Ectodermal cell (in vitro differentiated cells): ENCODE results near the gene MEN1. TPM values are rescaled to one million over a fixed set of nuclear protein-coding genes. Genes with fewer than 3 reads are reported as not detected.

Experiments
- H3K27ac ChIP-seq: 2 replicates; pipeline ENCODE4 v1.7.0; 2013; ENCODE audit warnings: mild to moderate bottlenecking, low read depth, low read length; ENCODE audit not compliant: insufficient read depth, poor library complexity, severe bottlenecking
- H3K27me3 ChIP-seq: 2 replicates; pipeline ENCODE4 v1.7.0; 2013; ENCODE audit warnings: mild to moderate bottlenecking, low read length; ENCODE audit not compliant: insufficient read depth, control insufficient read depth, poor library complexity, severe bottlenecking
- H3K36me3 ChIP-seq: one replicate; pipeline ENCODE4 v1.7.0; 2013; ENCODE audit warnings: low read length; ENCODE audit not compliant: control insufficient read depth, insufficient read depth
- H3K4me1 ChIP-seq: one replicate; pipeline ENCODE4 v1.7.0; 2013; ENCODE audit warnings: low read length; ENCODE audit not compliant: control insufficient read depth, insufficient read depth
- H3K4me3 ChIP-seq: 2 replicates; pipeline ENCODE4 v1.7.0; 2013; ENCODE audit warnings: low read depth, low read length, control low read depth; ENCODE audit not compliant: insufficient read depth
- H3K9me3 ChIP-seq: 2 replicates; pipeline ENCODE4 v1.7.0; 2013; ENCODE audit warnings: mild to moderate bottlenecking, low read length, moderate library complexity; ENCODE audit not compliant: control insufficient read depth
- WGBS, 2 experiments: methylation state at CpG; one replicate each; pipeline ENCODE4 v1.1.7; 2013; ENCODE audit warnings: missing lambda C conversion rate in 2 of 2; 5-methylcytosine and 5-hydroxymethylcytosine counted together
- polyA plus RNA-seq, 4 experiments: library from polyadenylated mRNA; stranded (reverse); fragments of 50-300 nt; gene quantifications; one replicate each; pipeline ENCODE4 v1.2.3, GENCODE V29; 2013

MEN1 gene
- 69.0 TPM for polyA plus RNA-seq (2013, experiment 1 of 4)
- 63.1 TPM for polyA plus RNA-seq (2013, experiment 2 of 4)
- polyA plus RNA-seq (2013, experiment 3 of 4), result 48.4 TPM
- polyA plus RNA-seq (2013, experiment 4 of 4), result 55.5 TPM

DNA sequence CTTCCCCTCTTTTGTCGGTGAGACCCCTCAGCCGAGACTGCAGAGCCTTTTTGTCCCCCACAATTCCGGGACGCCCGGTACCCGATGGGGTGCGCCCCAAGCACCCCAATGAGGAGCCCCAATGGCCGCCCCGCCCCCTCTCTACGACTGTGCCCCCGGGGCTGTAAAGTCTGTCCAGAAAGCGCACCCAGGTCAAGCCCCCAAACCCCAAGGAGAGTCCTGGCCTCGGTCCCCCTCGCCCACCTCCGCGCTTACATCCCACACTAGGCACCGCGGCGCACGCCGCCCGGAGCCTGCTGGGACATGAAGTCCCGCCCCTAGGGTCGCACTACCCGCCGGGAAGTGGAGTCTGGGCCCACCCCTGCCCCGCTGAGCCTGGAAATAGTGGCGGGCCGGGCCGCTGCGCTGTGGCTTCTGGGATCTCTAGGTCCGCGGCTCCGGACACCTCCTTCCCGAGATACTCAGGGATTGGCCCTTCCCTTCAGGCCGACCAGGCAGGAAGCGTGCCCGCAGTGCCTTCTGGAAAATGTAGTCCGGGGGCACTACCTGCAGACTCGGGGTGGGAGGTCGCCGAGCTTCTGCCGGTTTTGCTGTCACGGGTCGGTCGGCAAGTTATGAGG, at the start of gene MEN1:
TSS of gene MEN1 (minus strand) at position 281 of the 620 bp plus-strand sequence. CDS start 442 bp downstream, outside the sequence.
- Histone ChIP-seq H3K4me3 (peak within 1 kb of the TSS; percentile 93), H3K27me3 (no peaks in the 10 kb centered on the region), H3K9me3 (no peaks in the 10 kb centered on the region), H3K4me1 (peaks cover 7% of the 10 kb centered on the region), H3K27ac (peak within 1 kb of the TSS; percentile 32), H3K36me3 (peaks cover 9% of the 10 kb centered on the region)
- 0 to 1% methylated on average over 45 to 46 of the region's 46 CpGs for WGBS, 2 experiments

GRCh38 chr11:64859542-64860414, 49.4 kb upstream of the MEN1 start:
- H3K4me3 ChIP-seq, result no peak overlapping the region
- H3K36me3 ChIP-seq, result peaks cover 7% of the 10 kb centered on the region
- H3K4me1 ChIP-seq, result peaks cover 23% of the 10 kb centered on the region
- no peak overlapping the region for H3K27ac ChIP-seq
- no peaks in the 10 kb centered on the region for H3K27me3 ChIP-seq
- WGBS, 2 experiments, result 96% methylated on average over 33 of the region's 33 CpGs
- no peaks in the 10 kb centered on the region for H3K9me3 ChIP-seq

DNA sequence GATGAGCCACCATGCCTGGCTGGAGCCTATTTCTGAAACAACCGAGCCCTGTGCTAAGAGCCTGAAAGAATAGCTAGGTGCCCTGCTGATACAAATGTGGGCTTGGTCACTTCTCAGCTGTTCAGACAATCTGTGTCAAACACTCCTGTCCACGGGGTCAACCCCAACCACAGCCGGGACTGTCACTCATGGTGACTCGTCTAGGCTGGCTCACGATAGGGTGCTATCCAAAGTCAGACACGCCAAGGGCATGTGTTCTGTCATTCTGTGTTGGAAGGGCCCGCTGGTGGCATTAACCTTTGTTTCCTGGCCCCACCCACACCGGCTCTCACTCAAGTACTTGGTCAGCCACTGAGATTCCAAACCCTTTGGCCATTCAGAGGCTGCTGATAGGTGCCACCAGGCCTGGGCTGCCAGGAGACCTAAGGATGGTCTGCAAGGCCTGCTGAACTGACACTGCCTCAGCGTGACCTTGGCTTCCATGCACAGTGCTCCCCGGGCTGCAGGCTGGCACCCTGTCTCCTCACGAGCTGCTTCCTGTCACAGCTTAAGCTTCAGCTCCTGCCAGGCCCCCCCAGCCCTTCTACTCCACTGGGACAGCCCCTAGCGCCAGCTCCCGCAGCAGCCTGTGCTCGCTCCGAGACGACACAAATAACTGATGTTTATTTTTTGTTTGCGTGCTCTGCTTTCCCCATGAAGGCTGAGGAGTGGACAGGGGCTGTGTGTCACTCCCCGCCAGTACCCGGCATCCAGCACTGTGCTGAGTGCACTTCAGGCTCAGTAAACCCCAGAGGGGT, 48.3 kb upstream of the MEN1 start:
- H3K4me1 ChIP-seq, result peaks cover 12% of the 10 kb centered on the region
- no peaks in the 10 kb centered on the region for H3K9me3 ChIP-seq
- no peak overlapping the region for H3K4me3 ChIP-seq
- 93% methylated on average over 19 of the region's 19 CpGs for WGBS, 2 experiments
- H3K27me3 ChIP-seq, result no peaks in the 10 kb centered on the region
- no peak overlapping the region for H3K27ac ChIP-seq
- peaks cover 8% of the 10 kb centered on the region for H3K36me3 ChIP-seq

- Histone ChIP-seq H3K36me3 (peaks cover 8% of the 10 kb centered on the region), H3K27me3 (no peaks in the 10 kb centered on the region), H3K9me3 (no peaks in the 10 kb centered on the region), H3K4me1 (peaks cover under 1% of the 10 kb centered on the region), H3K4me3 (no peak overlapping the region), H3K27ac (no peak overlapping the region)
- WGBS, 2 experiments, result 94 to 96% methylated on average over 6 of the region's 6 CpGs
Measured at GRCh38 chr11:64857485-64857884, 47.1 kb upstream of the MEN1 start.

DNA sequence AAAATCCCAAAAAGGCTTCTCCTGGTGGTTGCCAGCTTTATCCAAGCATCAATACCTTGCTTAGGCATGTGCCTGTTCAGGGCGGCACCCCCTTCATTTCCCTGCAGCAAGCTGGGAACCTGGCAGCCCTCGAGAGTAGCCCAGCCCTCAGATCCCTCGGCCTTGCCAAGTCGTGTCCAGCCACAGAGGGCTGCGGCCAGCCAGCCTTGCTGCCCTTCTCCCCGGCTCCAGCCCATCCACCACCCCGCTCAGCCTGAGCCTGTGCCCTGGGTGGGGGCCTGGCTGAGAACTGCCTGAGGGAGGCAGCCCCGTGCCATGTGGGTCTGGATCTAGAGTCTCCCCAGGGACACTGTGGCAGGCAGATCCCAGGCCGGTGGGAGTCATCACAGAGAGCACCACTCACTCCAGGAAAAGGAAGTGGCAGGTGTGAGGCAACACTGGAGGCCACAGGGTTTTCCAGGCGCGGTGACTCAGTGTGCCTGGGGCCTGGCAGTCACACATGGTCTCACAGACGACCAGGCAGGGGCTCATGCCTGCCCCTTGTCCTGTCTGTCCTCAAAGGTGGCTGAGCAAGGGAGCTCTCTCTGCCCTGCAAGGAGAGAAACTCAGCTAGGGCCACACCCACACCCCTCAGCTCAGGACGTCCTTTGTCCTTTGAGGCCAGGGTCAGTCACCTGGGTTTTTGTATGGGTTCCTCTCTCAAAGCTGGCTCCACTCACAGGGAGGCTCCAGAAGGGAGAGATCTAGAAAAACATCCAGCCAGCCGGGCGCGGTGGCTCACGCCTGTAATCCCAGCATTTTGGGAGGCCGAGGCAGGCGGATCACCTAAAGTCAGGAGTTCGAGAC, 46.3 kb upstream of the MEN1 start:
- Histone ChIP-seq H3K27ac (no peak overlapping the region), H3K36me3 (peaks cover 8% of the 10 kb centered on the region), H3K27me3 (no peaks in the 10 kb centered on the region)

DNA sequence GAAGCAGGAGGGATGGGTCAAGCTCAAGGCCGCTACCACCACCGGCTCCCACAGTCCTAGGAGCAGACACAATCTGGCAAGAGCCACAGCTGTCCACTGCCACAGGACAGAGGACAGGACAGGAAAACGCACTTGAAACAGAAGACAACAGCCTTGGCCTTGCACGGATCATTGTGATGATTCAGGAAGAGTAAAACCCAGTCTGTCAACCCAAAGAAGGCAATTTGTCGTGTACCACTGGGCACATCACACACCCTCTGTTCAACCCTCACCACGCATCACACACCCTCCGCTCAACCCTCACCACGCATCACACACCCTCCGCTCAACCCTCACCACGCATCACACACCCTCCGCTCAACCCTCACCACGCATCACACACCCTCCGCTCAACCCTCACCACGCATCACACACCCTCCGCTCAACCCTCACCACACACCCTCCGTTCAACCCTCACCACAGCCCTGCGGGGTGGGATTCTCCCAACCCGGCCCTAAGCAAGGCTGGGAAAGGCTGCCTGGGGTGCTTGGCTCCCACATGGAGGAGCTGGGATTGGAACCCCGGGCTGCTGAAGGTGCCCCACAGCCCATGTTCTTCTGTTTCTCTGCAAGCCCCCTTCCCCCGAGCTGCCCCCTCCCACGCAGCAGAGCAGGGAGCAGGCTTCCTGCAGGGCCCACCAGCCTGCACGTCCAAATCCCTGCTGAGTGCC, 45.4 kb upstream of the MEN1 start:
- Histone ChIP-seq H3K4me1 (peaks cover 4% of the 10 kb centered on the region), H3K9me3 (no peaks in the 10 kb centered on the region), H3K27ac (no peak overlapping the region), H3K36me3 (peaks cover 8% of the 10 kb centered on the region), H3K27me3 (no peaks in the 10 kb centered on the region), H3K4me3 (no peak overlapping the region)
- 94 to 96% methylated on average over 19 to 20 of the region's 22 CpGs for WGBS, 2 experiments

More for the DNA sequence above, 46.3 kb upstream of the MEN1 start:
- no peaks in the 10 kb centered on the region for H3K9me3 ChIP-seq
- no peaks in the 10 kb centered on the region for H3K4me1 ChIP-seq
- 89 to 92% methylated on average over 20 of the region's 20 CpGs for WGBS, 2 experiments
- no peak overlapping the region for H3K4me3 ChIP-seq

GRCh38 chr11:64854534-64855502, 44.5 kb upstream of the MEN1 start:
- H3K4me3 ChIP-seq, result no peak overlapping the region
- H3K27me3 ChIP-seq, result no peaks in the 10 kb centered on the region
- no peaks in the 10 kb centered on the region for H3K9me3 ChIP-seq
- peaks cover 4% of the 10 kb centered on the region for H3K4me1 ChIP-seq
- WGBS, 2 experiments, result 92 to 93% methylated on average over 45 of the region's 45 CpGs
- H3K36me3 ChIP-seq, result peaks cover 8% of the 10 kb centered on the region
- no peak overlapping the region for H3K27ac ChIP-seq

DNA sequence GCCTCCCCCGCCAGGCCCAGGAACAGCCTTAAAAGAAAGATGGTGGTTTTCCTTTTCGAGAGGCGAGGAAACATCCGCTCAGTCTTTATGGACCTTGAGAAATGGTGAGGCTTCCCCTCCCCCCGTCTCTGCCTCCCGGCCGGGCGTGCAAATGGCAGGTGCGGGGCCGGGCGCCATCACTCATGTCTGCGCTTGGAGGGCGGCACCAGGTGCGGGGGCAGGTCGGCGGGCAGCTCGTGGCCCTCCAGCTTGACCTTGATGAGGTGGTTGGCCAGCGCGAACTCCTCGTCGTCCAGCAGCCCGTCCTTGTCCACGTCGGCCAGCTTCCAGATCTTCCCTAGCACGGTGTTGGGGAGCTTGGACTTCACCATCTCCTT, 43.8 kb upstream of the MEN1 start:
- H3K27ac ChIP-seq, result no peak overlapping the region
- H3K36me3 ChIP-seq, result peaks cover 8% of the 10 kb centered on the region
- WGBS, 2 experiments, result 96 to 97% methylated on average over 25 of the region's 25 CpGs
- no peaks in the 10 kb centered on the region for H3K9me3 ChIP-seq
- no peak overlapping the region for H3K4me3 ChIP-seq
- peaks cover 4% of the 10 kb centered on the region for H3K4me1 ChIP-seq
- no peaks in the 10 kb centered on the region for H3K27me3 ChIP-seq
